Stimulated activated CD4-positive, alpha-beta T cell treated with anti-CD3 and anti-CD28 coated beads, Interleukin-12 subunit alpha, Interleukin-12 subunit beta, amount 100 ng/mL, for 4 hours (primary cell): ENCODE measurements around the gene ADAMTS3.

Experiments used
- DNase-seq: peaks from one replicate; pipeline ENCODE4 v3.0.0-alpha.2; 2020

ADAMTS3 gene

DNA sequence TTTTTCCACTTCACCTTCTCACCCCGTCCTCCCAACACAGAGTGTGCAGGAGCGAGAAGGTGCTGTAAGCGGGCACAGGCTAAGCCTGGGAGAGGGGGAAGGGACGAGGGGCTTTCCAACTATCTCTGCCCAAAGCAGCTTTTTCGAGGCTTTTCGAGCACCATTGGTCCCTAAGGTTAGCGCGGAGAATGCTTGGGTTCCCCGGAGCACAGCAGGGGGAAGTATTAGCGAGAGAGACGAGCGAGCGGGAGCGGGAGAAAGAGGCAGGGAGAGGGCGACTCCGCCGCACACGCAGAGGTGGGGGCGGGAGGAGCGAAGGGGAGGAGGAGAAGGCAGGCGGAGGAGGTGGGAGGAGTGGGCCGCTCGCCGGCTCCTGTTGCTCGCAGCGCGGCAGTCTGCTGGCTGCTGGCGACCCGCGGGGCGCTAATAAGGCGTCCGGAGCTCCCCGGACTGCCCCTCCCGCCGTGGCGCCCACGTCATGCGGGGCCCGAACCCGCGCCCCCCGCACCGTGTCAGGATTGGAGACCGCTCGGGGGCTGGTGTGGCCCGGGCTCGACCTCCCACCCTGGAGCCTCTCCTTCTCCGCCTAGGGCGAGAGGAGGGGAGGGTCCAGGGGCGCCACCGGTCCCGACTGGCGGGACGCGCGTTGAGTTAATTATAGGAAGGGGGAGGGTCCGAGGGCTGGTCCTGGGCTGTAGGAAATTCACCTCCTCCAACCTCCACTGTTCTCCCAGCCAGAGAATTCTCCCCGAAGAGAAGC, at the start of gene ADAMTS3:
ADAMTS3 (minus strand) TSS at position 263 of the 760 bp plus-strand sequence. CDS start 459 bp downstream, outside the sequence.
- DNase-seq: no peak

DNA sequence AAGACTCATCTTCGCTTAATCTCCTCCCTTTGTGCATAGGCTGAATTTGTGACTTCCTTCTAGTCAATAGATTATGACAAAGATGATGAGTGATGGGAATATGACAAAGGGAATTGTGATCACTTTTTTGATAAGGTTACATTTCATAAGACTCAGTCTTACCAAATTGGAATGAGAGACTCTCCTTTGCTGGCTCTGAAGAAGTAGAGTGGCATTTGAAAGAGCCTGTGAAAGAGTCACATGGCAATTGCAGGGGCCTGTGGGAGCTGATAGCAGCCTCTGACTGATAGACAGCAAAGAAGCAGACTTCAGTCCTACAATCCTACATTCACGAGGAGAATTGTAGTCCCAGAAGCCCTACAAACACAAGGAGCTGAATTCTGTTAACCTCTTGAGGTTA, 44.9 kb upstream of the ADAMTS3 start:
- DNase-seq: no peak

DNA sequence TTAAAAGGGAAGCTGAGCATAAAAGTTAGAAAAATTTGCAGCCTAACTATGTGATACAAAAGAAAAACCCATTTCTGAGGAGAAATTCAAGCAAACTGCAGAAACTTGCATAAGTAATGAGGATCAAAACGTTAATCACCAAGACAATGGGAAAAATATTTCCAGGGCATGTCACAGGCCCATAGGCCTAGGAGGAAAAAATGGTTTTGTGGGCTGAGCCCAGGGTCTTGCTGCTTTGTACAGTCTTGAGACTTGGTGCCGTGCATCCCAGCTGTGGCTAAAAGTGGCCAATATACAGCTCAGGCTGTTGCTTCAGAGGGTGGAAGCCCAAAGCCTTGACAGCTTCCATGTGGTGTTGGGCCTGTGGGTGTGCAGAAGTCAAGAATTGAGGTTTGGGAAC, 37.7 kb upstream of the ADAMTS3 start:
- DNase-seq: no peak

DNA sequence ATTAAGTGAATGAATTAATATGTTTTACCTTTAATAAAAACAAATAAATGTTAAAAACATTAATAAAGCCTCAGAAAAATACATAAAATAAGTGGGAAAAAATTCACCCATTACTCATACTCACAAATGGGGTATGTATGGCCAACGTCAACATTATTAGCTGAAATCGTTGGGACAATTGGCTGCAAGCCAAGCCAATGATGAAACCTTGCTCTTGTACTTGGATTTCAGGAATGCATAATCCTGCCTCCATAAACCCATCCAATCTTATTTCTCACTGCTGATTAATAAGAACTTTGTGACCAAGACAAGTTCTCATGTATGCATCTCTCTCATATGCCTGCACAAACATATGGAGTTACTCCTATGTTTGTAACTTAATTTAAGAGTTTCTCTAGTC, 35.3 kb upstream of the ADAMTS3 start:
- DNase-seq: no peak

DNA sequence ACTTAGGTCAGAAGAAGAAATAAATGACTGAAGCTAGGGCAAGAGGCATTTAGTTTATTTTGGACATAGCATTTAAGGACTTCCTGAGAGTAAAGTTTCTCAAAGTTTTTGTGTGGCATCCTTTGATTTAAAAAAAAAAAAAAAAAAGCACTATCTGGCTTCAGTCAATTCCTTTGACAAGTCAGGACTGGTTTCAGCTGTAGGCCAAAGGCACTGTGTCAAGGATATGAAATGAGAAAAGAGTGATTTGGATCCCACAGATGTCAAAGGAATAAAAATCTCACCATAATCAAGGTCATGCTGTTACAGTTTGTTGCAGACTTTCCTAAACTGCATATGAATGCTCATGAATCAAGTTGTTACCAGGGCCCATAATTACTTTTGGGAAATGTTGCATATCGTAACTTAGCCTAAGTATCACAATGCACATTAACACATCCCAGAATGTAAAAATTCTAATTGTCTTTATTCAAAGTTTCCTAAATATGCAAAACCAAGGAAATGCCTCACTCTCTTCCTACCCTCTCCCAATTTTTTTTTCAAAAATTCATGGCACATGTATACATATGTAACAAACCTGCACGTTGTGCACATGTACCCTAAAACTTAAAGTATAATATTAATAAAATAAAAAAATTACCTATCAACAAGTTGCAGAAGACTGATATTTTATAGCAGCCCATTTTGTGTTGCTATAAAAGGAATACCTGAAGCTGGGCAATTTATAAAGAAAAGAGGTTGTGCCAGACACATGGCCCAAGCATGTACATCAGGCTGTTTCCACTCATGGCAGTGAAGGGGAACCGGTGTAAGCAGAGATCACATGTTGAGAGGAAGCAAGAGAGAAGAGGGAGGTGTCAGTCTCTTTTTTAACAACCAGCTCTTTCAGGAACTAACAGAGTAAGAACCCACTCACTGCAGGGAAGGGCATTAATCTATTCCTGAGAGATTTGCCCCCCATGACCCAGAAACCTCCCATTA, 33.7 kb upstream of the ADAMTS3 start:
- no peak for DNase-seq

DNA sequence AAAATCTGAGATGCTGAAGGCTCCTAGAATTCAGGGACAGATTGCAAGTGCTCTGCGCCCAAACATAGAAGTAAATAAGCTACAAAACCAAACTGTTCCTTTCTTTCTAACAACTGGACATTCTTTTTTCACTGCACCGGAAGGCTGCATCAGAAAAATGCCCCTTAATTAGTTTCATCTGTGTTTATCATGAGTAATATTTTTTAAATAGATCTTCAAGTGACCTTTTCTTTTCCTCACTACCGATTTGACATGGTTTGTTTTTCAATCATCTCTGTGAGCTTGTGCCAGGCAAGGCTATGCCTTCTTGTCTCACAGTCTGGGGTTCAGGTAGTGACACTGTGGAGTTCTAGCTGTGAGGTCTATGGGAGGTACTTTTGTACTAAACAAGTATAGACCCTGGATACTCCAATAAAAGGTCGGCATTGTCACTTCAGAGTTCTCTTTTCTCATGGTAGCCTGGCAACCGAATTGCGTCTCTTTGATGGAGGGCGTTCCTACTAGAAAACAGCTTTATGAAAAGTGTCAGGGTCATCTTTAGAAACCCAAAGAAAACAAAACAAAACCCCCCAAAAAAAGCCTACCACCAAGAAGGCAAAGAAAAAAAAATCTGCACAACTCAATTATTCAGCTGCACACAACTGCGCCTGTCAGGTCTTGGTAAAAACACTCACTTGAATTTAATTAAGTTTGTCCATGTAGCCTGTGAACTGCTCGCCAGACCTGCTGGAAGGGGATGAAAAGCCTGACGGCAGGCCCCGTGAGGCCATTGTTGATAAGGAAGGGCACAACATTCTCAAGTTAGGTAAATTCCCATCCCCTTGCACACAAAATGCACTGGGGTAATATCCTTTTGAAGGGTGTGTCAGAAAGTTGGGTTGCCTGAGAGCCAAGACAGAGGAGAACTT, 22.8 kb upstream of the ADAMTS3 start:
- DNase-seq: no peak

DNA sequence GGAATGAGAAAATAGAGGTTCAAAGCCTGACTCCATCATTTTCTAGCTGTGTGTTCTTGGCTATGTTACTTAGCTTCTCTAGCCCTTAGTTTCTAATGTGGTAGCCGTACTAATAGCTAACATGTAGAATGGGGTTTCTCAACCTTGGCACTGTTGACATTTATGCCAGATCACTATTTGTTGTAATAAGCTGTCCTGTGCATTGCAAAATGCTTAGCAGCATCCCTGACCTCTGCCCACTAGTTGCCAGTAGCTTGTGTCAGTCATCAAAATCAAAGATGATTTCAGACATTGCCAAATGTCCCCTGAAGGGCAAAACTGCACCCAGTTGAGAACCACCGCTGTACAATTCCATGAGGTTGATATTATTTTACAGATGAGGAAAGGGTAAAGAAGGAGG, 18.3 kb upstream of the ADAMTS3 start:
- DNase-seq: no peak

DNA sequence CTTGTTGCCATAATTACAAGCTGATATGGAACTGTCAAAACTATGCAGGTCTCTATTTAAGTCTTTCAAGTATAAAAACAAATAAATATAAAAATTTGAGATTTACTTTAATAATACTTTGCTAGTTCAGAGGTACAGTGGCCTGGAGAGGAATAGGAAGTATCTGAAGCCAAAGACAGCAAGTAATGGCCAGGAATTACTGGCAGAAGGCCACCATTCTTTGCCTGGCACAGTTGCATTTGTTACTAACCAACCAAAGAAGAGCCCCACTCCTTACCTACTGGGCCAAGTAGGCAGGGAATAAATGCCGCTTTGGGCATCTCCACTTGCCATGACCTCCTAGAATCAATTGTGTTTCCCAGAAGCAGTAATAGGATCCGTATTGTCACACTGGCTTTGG, 13.8 kb upstream of the ADAMTS3 start:
- no peak for DNase-seq

DNA sequence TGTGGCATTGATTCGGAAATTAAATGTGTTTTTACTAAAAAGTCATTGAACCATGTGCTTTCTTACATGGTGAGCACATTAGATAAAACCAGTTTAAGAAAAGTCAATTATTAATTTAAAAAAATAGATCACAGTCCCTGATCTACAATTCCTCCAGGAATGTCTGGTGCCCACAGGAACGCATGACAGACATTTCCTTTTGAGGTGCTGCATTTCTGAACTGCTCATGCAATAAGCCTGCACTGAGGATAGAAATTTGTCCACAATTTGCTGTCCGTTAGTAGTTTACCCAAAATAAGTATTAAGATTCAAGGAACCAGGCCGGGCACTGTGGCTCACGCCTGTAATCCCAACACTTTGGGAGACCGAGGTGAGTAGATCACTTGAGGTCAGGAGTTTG, 8.2 kb upstream of the ADAMTS3 start:
- no peak for DNase-seq

DNA sequence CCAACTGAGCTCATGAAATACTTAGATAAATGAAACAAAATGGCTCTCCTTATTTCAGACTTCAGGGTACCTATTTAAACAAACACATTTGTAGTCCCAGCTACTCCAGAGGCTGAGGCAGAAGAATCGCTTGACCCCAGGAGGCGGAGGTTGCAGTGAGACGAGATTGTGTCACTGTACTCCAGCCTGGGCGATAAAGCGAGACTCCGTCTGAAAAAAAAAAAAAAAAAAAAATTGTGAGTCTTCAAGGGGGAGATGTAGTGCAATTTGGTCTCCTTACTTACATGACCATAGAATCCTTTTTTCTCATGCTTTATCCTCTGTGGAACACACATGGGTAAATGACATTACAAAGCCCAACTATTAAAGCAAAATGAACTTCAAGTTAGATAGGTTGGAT, 2.3 kb upstream of the ADAMTS3 start:
- no peak for DNase-seq

DNA sequence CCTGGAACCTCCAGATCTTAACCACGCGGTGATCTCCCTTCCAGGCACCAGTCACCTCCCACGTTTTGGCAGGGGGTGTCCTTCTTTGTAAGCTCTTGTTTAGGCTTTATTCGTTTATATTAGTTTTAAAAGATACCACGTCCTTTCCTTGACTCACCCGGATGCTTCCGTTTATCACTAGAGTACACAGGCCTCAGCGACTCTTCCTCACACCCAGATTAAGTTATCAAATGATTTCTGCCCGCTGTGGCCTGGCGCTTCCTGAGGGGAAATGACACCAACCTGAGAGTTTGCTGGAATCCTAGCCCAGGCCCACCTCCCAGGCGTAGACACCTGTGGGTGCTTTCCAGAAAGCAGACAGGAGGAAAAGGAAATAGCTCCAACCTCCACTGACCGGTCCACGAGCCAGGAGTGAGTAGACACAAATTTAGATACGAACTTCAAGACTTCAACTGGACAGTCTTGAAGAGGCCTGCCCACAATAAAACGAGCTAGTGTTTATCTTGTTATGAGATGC, 756 bp upstream of the ADAMTS3 start:
- DNase-seq: no peak

DNA sequence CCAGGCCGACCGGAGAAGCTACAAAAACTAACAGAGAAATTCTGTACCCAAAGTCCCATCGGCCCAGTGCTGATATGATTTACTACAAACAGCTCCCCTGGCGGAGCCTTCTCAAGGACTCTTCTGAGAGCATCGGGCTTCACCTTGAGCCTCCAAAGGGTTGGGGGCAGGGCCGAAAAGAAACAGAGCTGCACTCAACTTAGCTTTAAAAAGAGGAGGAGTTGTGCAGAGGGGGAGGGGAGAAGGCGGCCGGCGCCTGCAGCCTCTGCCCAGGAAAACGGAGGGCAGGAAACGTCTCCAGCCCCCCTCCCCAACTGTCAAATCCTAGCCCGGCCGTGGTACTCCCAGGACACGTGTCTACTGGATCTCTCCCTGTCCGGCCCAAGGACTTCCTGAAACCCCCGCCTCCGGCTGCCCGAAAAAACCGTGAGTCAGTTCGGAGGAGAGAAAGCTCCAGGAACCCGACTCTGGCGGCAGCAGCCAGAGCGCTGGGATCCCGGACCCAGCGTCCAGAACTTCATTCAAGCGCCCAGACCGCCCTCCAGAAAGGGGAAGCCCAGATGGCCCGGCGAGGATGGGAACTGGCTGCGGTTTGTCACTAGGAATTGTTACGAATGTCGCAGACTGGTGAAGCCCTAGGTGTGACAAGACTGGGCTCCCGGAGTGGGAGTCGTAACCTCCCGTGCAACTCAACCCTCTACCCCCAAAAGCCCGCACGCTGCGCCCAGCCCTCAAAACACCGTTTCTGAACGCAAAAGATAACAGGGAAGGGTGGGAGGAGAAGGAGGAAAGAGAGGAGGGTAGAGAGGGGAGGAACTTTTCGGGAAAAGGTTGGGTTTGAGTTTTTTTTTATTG, 973 bp downstream of the ADAMTS3 start:
- DNase-seq: no peak

DNA sequence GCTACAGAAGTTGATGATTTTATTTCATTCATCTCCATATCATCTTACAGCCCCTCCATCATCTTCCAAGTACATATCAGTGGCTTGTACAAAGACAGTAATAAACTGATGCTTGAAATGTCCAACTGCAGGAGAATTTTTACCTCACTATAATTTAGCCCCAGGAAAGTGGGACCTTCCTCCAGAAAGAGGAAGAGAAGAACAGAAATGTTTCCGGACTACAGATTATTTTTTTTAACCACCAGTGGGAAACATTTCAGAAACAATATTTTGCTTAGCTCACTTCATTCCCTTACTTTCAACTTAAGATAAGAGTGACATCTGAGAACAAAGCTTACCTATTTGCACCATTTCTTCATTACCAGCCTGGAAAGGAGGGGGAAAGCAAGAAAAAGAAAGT, 2.0 kb downstream of the ADAMTS3 start:
- DNase-seq: no peak

DNA sequence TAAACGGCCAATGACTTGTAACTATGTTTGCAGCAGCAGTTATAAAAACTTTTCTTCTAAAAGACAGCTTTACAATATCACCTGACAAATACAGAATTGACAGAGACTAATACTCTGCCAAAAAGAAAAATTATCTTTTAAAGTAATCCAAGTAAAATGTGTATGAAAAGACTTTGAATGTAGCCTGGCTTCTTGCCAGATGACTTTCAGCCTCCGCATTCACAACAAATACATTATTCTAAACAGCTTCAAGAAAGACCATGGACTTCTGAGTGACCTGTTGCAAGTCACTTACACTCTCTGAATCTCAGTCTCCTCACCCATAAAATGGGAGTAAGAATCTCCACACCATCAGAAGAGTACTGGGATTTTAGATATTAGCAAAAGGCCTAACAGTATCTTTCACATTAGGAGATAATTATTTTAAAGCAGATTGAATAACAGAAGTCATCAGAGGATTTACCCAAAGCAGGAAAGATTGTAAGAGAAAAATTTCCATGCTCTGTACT, 2.5 kb downstream of the ADAMTS3 start:
- no peak for DNase-seq

DNA sequence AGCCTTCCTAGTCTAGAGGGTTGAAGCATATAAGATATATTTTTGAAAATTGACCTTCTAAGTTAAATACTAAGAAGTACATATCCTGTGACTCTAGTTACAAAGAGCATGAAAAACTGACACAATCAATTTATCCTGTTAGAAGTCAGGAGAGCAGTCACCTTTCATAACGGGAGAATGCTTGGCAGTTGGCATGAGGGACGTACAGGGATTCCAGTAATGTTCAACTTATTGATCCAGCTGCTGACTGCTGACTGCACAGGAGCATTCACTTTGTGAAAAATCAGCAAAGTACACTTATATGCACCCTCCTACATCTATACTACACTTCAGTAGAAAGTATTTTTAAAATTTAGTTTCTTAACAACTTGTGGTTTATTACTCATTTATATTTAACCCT, 4.2 kb downstream of the ADAMTS3 start:
- DNase-seq: no peak

DNA sequence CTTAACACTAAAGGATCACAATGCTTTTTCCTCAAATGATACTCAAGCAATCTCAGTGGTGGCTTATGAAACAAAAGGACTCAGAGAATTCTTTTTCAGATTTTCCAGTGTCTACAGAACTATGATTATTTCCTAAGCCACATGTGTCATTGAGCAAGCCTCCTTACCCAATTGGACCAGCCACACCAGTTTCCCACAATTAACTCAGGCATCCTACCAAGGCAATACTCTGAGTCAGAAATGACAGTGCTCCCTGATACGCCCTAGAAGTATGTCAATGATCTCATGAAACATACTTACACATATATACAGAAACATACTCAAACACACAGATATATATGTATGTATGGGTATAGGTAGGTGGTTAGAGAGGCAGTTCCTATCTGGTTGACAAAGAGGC, 4.8 kb downstream of the ADAMTS3 start:
- no peak for DNase-seq

DNA sequence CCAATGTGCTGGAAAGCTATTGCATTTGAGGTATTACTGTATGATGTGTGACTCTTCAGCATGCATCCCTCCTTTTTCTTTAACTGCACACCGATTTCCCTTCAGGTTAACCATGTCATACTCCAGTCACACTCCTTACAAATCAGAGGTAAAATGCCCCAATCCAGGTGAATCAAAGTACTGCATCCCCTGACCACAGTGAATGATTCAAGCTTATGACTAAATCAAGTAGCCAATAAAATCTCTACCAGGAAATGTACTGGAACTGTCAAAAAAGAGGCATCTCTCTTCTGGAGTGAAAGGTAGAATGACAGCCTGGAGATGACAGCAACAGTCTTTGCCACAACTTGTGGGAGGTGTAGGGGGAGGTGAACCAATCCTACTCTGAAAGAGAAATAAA, 10.4 kb downstream of the ADAMTS3 start:
- DNase-seq: no peak

DNA sequence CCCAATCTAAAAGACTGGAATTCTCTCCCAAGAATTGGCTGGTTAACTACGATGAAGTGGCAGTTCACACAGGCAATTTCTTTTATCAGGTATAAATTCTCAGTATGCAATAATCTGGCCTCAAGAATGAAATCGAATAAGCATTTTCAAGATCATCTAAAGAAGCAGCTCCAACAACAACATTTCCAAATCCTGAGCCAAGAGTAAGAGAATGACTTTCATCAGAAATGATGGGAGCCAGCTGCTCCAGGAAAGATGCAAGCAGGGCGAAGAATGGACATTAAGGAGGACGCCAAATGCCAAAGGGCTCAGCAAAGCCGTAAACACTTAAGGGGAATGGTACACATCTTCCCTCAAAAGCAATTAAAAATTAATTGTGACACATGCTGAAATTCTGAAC, 12.0 kb downstream of the ADAMTS3 start:
- DNase-seq: no peak

DNA sequence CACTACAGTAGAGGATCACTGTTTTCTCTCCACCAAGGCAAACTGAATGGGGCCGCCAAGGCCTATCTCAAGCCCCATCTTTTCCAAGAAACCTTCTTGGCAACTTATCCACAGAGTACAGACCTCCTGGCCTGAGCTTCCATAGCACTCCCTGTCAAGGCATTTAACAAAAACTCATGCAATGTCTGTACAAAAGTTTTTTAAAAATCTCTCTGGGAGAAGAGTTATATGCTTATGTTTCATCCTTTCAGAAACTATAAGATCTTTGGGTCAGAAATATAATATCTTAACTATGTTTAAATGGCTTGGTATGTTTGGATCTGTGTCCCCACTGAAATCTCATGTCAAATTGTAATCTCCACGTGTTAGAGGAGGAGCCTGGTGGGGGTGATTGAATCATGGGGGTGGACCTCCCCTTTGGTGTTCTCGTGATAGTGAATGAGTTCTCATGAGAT, 13.6 kb downstream of the ADAMTS3 start:
- no peak for DNase-seq

DNA sequence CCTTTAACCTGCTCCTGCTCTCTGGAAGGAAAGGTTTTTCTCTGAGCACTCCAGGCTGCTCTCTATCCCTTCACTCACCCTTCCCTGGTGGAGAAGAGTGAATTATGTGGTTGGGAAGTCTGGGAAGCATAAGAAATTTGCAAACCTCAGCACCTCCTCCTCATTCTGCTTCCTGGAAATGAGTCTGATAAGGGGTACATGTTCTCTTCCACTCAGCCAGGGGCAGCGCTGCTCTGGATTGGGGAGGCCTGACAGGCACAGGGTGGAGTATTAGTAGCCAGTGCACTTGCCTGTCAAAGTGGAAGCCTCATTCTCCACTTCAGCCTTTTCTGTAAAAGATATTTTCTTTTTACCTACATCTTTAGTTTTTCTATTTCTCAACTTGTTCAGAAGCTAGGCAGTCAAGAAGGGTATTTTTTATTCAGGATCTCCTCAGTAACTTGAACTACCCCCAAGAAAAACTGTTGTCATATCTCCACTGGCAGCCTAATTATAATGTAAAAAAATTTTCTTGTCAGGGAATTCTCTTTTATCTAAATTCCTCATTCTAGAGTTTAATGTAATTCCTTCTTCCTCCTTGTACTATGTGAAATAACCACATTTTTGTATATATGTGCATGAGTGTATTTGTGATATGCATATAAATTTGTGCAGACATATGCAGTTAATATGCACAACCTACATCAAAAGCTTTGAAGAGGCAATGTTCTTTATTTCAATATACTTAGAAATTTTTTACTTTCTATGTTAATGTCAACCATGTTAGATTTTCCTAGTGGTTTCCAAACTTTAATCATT, 15.3 kb downstream of the ADAMTS3 start:
- DNase-seq: no peak

DNA sequence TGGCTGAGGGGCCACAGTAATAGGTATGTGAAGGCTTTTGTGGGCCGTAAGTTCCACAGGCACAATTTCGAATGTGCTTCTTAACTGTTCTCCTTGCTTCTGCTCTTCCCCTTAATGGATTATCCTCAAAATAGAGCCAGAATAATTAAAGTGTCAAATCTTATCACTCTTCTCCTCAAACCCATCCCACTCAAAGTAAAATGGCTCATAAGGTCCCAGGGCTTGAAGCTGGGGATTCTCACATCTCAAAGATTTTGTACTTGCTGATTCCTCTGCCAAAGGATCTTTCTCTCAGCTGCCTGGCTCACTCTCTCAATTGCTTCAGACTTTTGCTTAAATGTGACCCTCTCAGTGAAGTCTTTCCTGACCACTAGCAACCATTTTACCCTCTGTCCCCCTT, 16.6 kb downstream of the ADAMTS3 start:
- no peak for DNase-seq
